NK-92 (cell line): ENCODE data around the gene SIN3B.
"Not testable (repeated sequence)": the region's sequence is repeated elsewhere in the genome, so short reads cannot be mapped to it uniquely, and the experiment has no call there.

Experiments used
- DNase-seq: peaks from one replicate; lab custom pipeline; 2025; ENCODE audit not compliant: unreplicated experiment; lab: John Stamatoyannopoulos, UW

The SIN3B gene

GRCh38 chr19:16862826-16863415, 33.7 kb downstream of the SIN3B start:
- no peak for DNase-seq

DNA sequence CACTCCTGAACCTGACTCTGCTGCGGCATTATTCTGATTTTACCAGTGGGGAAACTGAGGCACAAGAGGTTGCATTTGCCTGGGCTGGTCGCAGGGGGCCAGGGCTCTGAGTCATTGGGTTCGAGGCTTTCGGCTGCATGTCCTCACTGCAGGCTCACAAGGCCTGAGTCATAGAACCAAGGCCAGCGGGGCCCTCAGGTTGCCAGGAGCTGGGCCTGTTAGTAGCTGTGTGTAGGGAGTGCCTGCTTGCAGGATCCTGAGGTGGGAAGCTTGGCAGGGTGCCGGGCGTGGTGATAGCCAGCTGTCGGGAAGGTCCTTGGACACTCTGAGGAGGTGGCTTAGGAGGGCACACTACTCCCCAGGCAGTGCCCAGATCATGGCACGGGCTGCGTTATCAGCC, 38.0 kb downstream of the SIN3B start:
- DNase-seq, result no peak

GRCh38 chr19:16868423-16869130, 39.4 kb downstream of the SIN3B start:
- DNase-seq, result no peak

- no peak for DNase-seq
Measured at GRCh38 chr19:16869331-16869972, 40.3 kb downstream of the SIN3B start.

GRCh38 chr19:16871871-16872270, 42.7 kb downstream of the SIN3B start:
- no peak for DNase-seq

DNA sequence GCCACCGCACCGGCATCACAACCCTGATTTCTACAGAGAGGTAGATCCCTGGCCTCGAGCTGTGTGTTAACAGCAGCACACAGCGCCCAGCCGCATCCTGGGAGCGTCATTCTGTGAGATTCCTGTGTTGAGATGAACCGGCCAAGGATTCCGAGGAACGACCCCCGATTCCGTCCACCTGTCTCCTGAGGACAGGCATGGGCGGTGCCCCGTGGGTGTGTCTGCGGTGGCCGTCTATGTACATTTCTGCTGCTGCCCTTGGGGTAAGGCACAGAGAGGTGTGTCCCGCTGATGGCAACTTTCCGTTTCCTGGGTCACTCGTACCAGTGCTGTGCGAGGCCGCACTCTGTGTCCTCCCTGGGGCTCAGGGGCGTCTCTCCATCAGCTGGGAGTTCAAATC, 43.5 kb downstream of the SIN3B start:
- no peak for DNase-seq

DNA sequence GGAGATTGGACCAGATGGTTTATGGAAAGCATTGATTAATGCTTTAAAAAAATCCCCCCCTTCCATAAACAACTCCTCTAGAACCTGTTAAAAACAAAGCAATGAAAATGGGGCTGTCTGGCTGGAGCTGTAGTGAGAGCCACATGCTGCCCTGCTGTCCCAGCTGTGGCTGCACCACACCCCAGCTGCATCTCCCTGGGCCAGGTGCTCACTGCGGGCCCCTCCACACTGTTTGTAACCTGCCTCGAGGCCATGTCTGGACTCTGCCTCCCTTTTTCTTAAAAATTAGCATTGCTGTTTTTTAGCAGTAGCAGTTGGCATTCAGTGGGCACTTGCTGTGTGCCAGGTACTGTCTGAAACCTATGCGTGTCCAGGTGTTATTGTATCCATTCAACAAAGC, 44.4 kb downstream of the SIN3B start:
- no peak for DNase-seq

DNA sequence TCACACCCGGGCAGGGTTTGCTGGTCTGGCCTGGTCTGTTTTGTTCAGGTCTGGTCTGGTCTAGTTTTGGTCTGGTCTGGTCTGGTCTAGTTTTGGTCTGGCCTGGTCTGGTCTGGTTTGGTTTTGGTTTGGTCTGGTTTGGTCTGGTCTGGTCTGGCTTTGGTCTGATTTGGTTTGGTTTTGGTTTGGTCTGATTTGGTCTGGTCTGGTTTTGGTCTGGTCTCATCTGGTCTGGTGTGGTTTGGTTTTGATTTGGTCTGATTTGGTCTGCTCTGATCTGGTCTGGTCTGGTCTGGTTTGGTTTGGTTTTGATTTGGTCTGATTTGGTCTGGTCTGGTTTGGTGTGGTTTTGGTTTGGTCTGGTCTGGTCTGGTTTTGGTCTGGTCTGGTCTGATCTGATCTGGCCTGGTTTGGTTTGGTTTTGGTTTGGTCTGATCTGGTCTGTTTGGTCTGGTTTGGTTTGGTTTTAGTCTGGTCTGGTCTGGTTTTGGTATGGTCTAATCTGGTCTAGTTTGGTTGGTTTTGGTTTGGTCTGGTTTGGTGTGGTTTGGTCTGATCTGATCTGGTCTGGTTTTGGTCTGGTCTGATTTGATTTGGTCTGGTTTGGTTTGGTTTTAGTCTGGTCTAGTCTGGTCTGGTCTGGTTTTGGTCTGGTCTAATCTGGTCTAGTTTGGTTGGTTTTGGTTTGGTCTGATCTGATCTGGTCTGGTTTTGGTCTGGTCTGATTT, 45.2 kb downstream of the SIN3B start:
- no peak for DNase-seq

DNA sequence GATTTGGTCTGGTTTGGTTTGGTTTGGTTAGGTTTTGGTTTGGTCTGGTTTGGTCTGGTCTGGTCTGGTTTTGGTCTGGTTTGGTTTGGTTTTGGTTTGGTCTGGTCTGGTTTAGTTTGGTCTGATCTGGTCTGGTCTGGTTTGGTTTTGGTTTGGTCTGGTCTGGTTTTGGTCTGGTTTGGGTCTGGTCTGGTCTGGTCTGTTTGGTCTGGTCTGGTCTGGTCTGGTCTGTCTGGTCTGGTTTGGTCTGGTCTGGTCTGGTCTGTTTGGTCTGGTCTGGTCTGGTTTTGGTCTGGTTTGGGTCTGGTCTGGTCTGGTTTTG, 45.7 kb downstream of the SIN3B start:
- DNase-seq, result not testable (repeated sequence)

- no peak for DNase-seq
Measured at GRCh38 chr19:16875584-16876555, 46.7 kb downstream of the SIN3B start.

DNA sequence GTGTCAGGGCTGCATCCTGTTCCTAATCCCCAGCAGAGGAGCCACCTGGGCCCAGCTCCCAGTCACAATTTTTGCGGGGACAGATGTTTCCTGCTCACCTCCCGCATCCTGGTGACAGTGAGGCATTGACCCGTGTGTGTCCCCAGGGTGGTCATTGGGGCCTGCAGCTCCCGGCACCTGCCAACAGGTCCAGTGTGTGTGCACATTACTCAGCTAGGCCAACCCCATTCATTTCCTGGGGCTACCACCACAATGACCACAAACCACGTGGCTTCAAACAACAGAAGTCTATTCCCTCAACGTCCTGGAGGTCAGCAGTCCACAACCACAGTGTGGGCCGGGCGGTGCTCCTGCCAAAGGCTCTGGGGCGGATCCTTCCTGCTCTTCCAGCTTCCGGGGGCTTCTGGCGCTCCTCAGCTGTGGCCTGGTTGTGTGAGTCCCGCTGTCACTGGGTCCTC, 47.7 kb downstream of the SIN3B start:
- DNase-seq, result no peak

DNA sequence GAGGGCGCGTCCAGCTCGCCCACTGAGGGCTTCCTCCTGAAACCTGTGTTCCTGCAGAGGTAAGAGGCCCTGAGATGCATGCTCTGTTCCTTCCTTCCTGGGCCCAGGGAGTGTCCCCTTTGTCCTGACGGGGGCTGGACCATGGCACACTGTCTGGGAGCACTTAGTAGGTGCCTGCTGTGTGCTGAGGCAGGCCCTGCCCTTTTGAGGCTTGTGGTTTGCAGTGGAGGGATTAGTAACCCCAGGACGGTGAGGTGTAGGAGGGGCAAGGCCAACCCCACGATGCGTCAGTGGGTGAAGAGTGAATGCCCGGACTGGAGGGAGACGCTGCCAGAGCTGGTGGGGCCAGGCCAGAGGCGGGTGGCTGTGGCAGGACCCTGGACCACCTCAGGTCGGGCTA, 48.4 kb downstream of the SIN3B start:
- DNase-seq, result no peak

DNA sequence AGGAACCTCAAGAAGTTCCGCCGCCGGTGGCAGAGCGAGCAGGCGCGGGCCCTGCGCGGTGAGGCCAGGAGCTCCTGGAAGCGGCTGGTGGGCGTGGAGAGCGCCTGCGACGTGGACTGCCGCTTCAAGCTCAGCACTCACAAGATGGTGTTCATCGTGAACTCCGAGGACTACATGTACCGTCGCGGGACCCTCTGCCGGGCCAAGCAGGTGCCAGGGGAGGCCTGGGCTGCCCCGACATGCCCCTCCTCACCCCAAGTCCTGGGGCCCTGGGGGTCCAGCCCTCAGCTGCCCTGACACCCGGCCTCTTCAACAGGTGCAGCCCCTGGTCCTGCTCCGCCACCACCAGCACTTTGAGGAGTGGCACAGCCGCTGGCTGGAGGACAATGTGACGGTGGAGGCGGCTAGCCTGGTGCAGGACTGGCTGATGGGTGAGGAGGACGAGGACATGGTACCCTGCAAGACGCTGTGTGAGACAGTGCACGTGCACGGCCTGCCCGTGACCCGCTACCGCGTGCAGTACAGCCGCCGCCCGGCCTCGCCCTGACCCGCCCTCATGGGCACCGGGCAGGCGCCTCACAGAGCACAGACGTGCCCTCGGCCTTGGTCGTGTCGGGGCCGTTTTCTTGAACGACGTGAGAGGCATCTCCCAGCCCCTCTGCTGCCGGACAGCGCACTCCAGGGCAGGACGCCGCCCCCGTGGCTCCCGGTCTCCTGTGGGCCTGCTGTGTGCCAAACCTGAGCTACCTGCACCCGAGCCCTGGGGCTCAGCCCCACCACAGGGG, 49.2 kb downstream of the SIN3B start:
- DNase-seq, result no peak

DNA sequence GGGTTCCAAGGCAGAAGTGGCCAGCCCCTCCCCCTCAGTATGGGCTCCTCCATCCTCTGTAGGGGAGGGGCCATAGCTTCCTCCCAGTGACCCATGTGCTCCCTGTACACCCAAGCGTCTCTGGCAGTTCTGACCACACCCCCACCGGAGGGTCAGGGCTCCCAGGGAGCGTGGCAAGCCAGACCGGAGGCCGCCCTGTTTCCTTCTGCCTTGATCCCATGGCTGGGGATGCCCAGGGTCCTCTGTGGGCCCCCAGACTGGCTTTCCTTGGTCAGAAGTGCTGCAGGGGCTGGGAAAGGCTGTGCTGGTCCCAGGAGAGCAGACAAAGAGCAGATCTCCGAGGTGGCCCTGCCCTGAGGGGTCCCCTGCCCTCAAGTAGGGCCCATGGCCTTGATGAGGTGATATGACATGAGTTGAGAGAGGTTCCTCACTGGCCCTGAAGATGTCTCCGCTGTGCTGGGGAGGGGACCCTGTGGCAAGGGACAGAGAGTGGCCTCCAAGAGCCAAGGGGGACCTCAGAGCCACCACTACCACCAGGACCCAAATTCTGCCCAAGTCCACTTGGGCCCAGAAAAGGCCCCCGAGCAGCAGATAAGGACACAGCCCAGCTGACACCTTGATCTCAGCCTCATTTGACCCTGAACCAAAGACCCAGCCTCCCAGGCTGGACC, 51.8 kb downstream of the SIN3B start:
- no peak for DNase-seq

DNA sequence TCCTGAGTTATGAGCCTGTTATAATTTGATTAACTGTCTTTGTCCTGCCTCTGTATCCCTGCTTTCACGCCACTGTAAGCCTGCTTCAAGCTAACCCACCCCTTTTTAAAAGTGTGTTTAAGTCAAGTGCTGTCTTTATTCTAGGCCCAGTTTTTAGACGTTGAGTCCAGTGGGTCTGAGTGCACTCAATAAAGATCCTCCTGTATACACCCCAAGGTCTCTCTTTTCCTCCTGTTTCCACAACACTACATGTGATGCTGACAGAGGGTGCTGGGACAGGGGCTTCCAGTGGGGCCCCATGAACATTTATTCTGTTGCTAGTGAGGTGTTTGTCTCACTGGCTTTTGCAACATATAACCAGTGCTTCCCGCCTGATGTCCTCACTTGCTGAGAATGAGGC, 52.9 kb downstream of the SIN3B start:
- DNase-seq, result no peak

GRCh38 chr19:16883522-16883921, 54.3 kb downstream of the SIN3B start:
- DNase-seq, result no peak

DNA sequence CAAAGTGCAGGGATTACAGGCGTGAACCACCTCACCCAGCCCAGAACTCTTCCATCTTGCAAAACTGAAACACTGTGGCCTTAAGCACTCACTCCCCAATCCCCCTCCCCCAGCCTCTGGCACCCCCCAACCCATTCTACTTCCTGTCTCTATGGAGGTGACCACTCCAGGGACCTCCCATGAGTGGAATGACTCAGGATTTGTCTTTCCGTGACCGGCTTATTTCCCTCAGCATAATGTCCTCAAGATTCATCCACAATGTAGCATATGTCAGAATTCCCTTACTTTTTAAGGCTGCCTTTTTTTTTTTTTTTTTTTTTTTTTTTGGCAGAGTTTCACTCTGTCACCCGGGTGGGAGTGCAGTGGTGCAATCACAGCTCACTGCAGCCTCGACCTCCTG, 56.0 kb downstream of the SIN3B start:
- DNase-seq, result no peak

DNA sequence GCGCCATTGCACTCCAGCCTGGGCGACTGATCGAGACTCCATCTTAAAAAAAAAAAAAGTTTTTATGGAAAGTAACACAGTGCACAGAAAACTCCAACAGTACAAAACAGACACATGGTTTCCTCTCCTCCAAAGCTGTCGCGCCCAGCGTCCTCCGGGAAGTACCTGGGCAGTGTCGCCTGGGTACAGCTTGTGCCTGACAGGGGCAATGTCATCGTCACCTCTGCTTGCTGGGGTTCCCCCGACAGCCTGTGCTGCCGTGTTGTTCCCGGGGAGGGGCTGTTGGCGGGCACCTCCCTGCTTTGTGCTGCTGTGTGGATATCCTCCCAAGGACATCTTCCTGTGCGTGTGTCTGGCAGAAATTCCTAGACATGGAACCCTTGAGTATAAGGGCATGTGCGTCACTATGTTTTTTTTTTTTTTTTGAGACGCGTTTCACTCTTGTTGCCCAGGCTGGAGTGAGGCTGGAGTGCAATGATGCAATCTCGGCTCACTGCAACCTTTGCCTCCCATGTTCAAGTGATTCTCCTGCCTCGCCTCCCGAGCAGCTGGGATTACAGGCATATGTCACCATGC, 57.2 kb downstream of the SIN3B start:
- no peak for DNase-seq
